HL-60 (cell line): ENCODE data around the gene DACT2.

Experiments
- DNase-seq, 2 experiments: peaks; one replicate each; pipeline ENCODE4 v3.0.0-alpha.2; 2010 to 2020; ENCODE audit warnings: low read depth in 1 of 2, low spot score in 1 of 2
- H3K27ac ChIP-seq: fragments of 250-450 bp; sonication (Bioruptor Pico); replicated peaks from 2 replicates; pipeline ENCODE4 v1.5.1; 2020; ENCODE audit warnings: mild to moderate bottlenecking, moderate library complexity
- H3K27me3 ChIP-seq: fragments of 250-450 bp; sonication (Bioruptor Pico); 2 replicates; pipeline ENCODE4 v1.5.1; 2021; ENCODE audit warnings: mild to moderate bottlenecking, moderate library complexity; ENCODE audit not compliant: insufficient read depth, poor library complexity, severe bottlenecking
- H3K4me3 ChIP-seq: replicated peaks from 2 replicates; pipeline ENCODE4 v1.5.1; 2011; ENCODE audit warnings: mild to moderate bottlenecking, control low read depth, low read length; ENCODE audit not compliant: insufficient read depth
- CTCF ChIP-seq: IDR thresholded peaks from one replicate; pipeline ENCODE4 v1.5.1; 2011; ENCODE audit warnings: low read length, control low read depth, inconsistent platforms; ENCODE audit not compliant: insufficient read depth
- GABPA ChIP-seq: IDR thresholded peaks from 2 replicates; pipeline ENCODE4 v1.6.1; 2012; ENCODE audit warnings: low read depth
- POLR2AphosphoS5 ChIP-seq: IDR thresholded peaks from 2 replicates; pipeline ENCODE4 v1.6.1; 2012; ENCODE audit warnings: low read depth
- SPI1 ChIP-seq: IDR thresholded peaks from 2 replicates; pipeline ENCODE4 v1.6.1; 2012; ENCODE audit warnings: low read depth, mild to moderate bottlenecking, borderline replicate concordance
- TF ChIP-seq, protein P1 (sequence below): IDR thresholded peaks from 2 replicates; pipeline ENCODE4 v1.6.1; 2012; ENCODE audit warnings: low read depth; ENCODE audit not compliant: insufficient replicate concordance

Gene DACT2

GRCh38 chr6:168297643-168298042 is 21.9 kb downstream of the DACT2 start:
- Histone ChIP-seq H3K4me3 (no peak overlapping the region), H3K27me3 (no peaks in the 10 kb centered on the region), H3K27ac (no peak overlapping the region)
- no peak for TF ChIP-seq GABPA
- TF ChIP-seq POLR2AphosphoS5: no peak
- no peak for TF ChIP-seq CTCF
- no peak for TF ChIP-seq SPI1
- TF ChIP-seq, protein P1, sequence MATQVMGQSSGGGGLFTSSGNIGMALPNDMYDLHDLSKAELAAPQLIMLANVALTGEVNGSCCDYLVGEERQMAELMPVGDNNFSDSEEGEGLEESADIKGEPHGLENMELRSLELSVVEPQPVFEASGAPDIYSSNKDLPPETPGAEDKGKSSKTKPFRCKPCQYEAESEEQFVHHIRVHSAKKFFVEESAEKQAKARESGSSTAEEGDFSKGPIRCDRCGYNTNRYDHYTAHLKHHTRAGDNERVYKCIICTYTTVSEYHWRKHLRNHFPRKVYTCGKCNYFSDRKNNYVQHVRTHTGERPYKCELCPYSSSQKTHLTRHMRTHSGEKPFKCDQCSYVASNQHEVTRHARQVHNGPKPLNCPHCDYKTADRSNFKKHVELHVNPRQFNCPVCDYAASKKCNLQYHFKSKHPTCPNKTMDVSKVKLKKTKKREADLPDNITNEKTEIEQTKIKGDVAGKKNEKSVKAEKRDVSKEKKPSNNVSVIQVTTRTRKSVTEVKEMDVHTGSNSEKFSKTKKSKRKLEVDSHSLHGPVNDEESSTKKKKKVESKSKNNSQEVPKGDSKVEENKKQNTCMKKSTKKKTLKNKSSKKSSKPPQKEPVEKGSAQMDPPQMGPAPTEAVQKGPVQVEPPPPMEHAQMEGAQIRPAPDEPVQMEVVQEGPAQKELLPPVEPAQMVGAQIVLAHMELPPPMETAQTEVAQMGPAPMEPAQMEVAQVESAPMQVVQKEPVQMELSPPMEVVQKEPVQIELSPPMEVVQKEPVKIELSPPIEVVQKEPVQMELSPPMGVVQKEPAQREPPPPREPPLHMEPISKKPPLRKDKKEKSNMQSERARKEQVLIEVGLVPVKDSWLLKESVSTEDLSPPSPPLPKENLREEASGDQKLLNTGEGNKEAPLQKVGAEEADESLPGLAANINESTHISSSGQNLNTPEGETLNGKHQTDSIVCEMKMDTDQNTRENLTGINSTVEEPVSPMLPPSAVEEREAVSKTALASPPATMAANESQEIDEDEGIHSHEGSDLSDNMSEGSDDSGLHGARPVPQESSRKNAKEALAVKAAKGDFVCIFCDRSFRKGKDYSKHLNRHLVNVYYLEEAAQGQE: no peak
- DNase-seq: no peak

- H3K4me3 ChIP-seq: no peak overlapping the region
- TF ChIP-seq, protein P1: no peak
- no peak for TF ChIP-seq CTCF
- no peak overlapping the region for H3K27ac ChIP-seq
- no peaks in the 10 kb centered on the region for H3K27me3 ChIP-seq
- no peak for DNase-seq
These were observed 24.7 kb downstream of the DACT2 start for GRCh38 chr6:168294901-168295300.

GRCh38 chr6:168293636-168294530 is 25.7 kb downstream of the DACT2 start:
- Histone ChIP-seq H3K27ac (no peak overlapping the region), H3K4me3 (no peak overlapping the region), H3K27me3 (no peaks in the 10 kb centered on the region)
- DNase-seq: no peak
- TF ChIP-seq, protein P1: no peak
- TF ChIP-seq SPI1 (no peak), CTCF (no peak), GABPA (no peak), POLR2AphosphoS5 (no peak)
